Esophagus (tissue), 2 donors: ENCODE data around the gene OLAH. TPM values are rescaled to one million over a fixed set of nuclear protein-coding genes. Genes with fewer than 3 reads are reported as not detected.

Experiments used
- H3K27ac ChIP-seq, 2 donors: one replicate each; pipeline ENCODE4 v1.5.1; 2013; ENCODE audit warnings: low read depth in 2 of 2, mild to moderate bottlenecking in 2 of 2, inconsistent platforms in 1 of 2, low read length in 1 of 2, moderate library complexity in 1 of 2
- H3K27me3 ChIP-seq, 2 donors: one replicate each; pipeline ENCODE4 v1.6.1; 2013; ENCODE audit warnings: low read length in 2 of 2, control low read depth in 1 of 2, mild to moderate bottlenecking in 1 of 2; ENCODE audit not compliant: insufficient read depth in 2 of 2, control insufficient read depth in 1 of 2
- H3K36me3 ChIP-seq, 2 donors: one replicate each; pipeline ENCODE4 v1.6.1; 2013; ENCODE audit warnings: low read length in 1 of 2; ENCODE audit not compliant: control insufficient read depth in 2 of 2, insufficient read depth in 2 of 2
- H3K4me1 ChIP-seq, 2 donors: one replicate each; pipeline ENCODE4 v1.6.1; 2013; ENCODE audit warnings: low read length in 1 of 2; ENCODE audit not compliant: control insufficient read depth in 2 of 2, insufficient read depth in 2 of 2
- H3K4me3 ChIP-seq, 2 donors: one replicate each; pipeline ENCODE4 v1.5.1; 2013; ENCODE audit warnings: low read length in 2 of 2, mild to moderate bottlenecking in 2 of 2, low read depth in 1 of 2, moderate library complexity in 1 of 2
- H3K9me3 ChIP-seq, 2 donors: one replicate each; pipeline ENCODE4 v1.6.1; 2013; ENCODE audit warnings: mild to moderate bottlenecking in 2 of 2, low read depth in 1 of 2, low read length in 1 of 2, moderate library complexity in 1 of 2; ENCODE audit not compliant: control insufficient read depth in 2 of 2, insufficient read depth in 1 of 2
- WGBS, 2 donors: extraction: QIAGEN DNeasy Blood & Tissue Kit; methylation state at CpG; one replicate each; pipeline ENCODE4 v1.1.7; 2013; 5-methylcytosine and 5-hydroxymethylcytosine counted together
- polyA plus RNA-seq, 2 donors: library from polyadenylated mRNA; stranded (reverse); fragments of 200-250 nt; gene quantifications; one replicate each; pipeline ENCODE4 v1.2.3, GENCODE V29; 2013
- donor health status: healthy with polysubstance abuse.
- donor health status: Bipolar disorder and iron deficiency.

Gene OLAH
- polyA plus RNA-seq, 2 donors = 0.31 to 6.9 TPM

DNA sequence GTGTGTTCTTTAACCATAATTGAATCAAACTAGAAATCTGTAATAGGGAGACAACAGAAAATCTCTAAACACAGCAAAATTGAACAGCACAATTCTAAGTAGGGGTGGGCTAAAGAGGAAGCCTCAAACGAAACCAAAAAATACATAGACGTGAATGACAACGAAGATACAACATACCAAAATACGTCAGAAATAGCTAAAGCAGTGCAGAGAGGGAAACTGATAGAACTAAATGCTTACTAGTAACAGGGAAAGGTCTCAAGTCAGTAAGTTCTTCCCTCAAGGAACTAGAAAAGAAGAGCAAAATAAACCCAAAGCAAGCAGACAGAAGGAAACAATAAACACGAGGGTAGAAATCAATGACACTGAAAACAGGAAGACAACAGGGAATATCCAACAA lies 72.5 kb downstream of the OLAH start:
- Histone ChIP-seq H3K4me3 (no peak overlapping the region), H3K27me3 (no peaks in the 10 kb centered on the region), H3K9me3 (no peaks in the 10 kb centered on the region), H3K27ac (no peak overlapping the region), H3K36me3 (peaks cover 2 to 4% of the 10 kb centered on the region in 2 donors), H3K4me1 (no peaks in the 10 kb centered on the region)
- WGBS, 2 donors = 95 to 96% methylated on average over 5 of the region's 5 CpGs

DNA sequence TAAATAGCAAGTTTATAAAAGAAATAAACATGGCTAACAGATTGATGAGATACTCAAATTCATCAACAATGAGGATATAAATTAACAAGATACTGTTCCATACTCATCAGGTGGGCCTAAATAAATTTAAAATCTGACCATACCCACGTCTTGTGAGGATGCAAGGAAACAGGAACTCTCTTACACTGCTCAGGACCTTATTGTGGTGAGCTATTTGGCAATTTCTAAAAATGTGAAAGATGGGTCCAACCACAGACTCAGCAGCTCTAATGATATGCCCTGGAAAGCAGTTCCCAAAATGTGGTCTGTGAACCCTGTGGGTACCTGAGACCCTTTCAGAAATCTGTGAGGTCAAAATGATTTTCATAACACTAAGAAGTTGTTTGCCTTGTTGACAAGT lies 74.9 kb downstream of the OLAH start:
- 79 to 89% methylated on average over 1 of the region's 1 CpG for WGBS, 2 donors
- Histone ChIP-seq H3K27ac (no peak overlapping the region), H3K36me3 (peaks cover 2 to 4% of the 10 kb centered on the region in 2 donors), H3K4me3 (no peak overlapping the region), H3K27me3 (no peaks in the 10 kb centered on the region), H3K4me1 (no peaks in the 10 kb centered on the region), H3K9me3 (no peaks in the 10 kb centered on the region)

DNA sequence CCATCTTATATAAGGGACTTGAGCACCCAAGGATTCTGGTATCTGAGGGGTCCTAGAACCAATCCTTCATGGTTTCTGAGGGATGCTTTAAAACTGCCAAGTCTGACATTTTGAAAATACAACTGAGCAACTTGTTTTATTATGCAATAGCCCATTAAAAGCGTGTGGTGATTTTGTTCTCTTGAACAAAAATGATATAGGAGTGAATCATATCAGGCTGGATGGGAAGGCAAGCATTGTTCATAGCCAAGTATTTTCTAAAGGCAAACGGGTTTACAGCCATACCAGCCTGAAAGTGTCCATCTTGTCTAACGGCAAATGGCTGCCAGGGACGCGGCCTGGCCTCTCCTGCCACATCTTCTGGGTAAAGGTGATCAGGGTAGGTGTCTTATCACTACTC lies 76.8 kb downstream of the OLAH start:
- H3K36me3 ChIP-seq = peaks cover 4% of the 10 kb centered on the region in 2 donors
- WGBS, 2 donors = 89 to 94% methylated on average over 5 of the region's 5 CpGs

DNA sequence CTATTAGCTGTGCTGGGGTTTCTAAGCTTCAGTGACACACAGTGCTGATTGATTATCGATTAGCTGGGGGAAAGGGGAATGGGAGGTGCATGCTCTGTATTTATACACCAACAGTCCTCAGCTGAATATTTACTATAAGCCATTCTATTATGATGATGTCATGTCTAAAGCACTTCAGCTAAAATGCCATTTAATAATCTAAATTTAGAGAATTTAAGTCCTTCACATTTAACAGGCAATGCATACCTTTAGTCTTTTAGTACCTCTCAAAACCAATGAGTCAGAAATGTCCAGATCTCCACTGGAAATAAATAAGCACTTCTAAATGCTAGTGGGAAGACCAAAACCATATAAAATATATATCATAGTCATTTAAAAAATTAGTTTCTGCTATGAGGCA lies 78.0 kb downstream of the OLAH start:
- peaks cover 4% of the 10 kb centered on the region in 2 donors for H3K36me3 ChIP-seq

More for the DNA sequence above, 76.8 kb downstream of the OLAH start:
- no peaks in the 10 kb centered on the region for H3K9me3 ChIP-seq
- no peaks in the 10 kb centered on the region for H3K4me1 ChIP-seq
- H3K4me3 ChIP-seq = no peak overlapping the region
- no peaks in the 10 kb centered on the region for H3K27me3 ChIP-seq
- no peak overlapping the region for H3K27ac ChIP-seq

GRCh38 chr10:15122477-15123030 lies 78.8 kb downstream of the OLAH start:
- H3K4me3 ChIP-seq = no peak overlapping the region
- no peak overlapping the region for H3K27ac ChIP-seq
- H3K36me3 ChIP-seq = peaks cover 4% of the 10 kb centered on the region in 2 donors
- WGBS, 2 donors = 91 to 92% methylated on average over 9 of the region's 9 CpGs
- H3K9me3 ChIP-seq = no peaks in the 10 kb centered on the region
- H3K27me3 ChIP-seq = no peaks in the 10 kb centered on the region
- no peaks in the 10 kb centered on the region for H3K4me1 ChIP-seq

More for the DNA sequence above, 78.0 kb downstream of the OLAH start:
- Histone ChIP-seq H3K4me3 (no peak overlapping the region), H3K9me3 (no peaks in the 10 kb centered on the region), H3K27ac (no peak overlapping the region), H3K4me1 (no peaks in the 10 kb centered on the region), H3K27me3 (no peaks in the 10 kb centered on the region)
- WGBS, 2 donors = 92 to 100% methylated on average over 1 of the region's 1 CpG

Other genes starting within 250 kb of the OLAH start
- gene CDNF, start 205.9 kb upstream of the OLAH start, polyA plus RNA-seq = under 1 TPM; 0.64 to 0.81 TPM
- gene HSPA14, start 205.6 kb upstream of the OLAH start, polyA plus RNA-seq = 10 to 100 TPM in 1 of 2 donors, 1 to 10 TPM in 1; 8.8 to 13.4 TPM
- gene MSANTD7, start 205.6 kb upstream of the OLAH start, polyA plus RNA-seq = 1 to 10 TPM; 2.9 to 3.6 TPM
- gene SUV39H2, start 165.1 kb upstream of the OLAH start, polyA plus RNA-seq = 1 to 10 TPM; 1.8 to 4.5 TPM
- gene DCLRE1C, start 89.8 kb upstream of the OLAH start, polyA plus RNA-seq = 1 to 10 TPM; 5.7 to 6.5 TPM
- gene MEIG1, start 84.6 kb upstream of the OLAH start, polyA plus RNA-seq = under 1 TPM in 1 of 2 donors, not detected in 1; 0.16 TPM
- gene ACBD7, start 44.8 kb downstream of the OLAH start, polyA plus RNA-seq = under 1 TPM; 0.09 to 0.10 TPM
- gene RPP38, start 53.4 kb downstream of the OLAH start, polyA plus RNA-seq = 10 to 100 TPM; 17.2 to 18.7 TPM
- gene NMT2, start 124.8 kb downstream of the OLAH start, polyA plus RNA-seq = 1 to 10 TPM; 3.6 to 4.0 TPM